ACHN (cell line): ENCODE measurements around the gene TRAP1.
"Not testable (repeated sequence)": the region's sequence is repeated elsewhere in the genome, so short reads cannot be mapped to it uniquely, and the experiment has no call there.

ENCODE experiments used
- DNase-seq: peaks from one replicate; pipeline ENCODE4 v3.0.0-alpha.2; 2015
- in situ Hi-C: cut with HindIII; loops from 2 replicates; pipeline ENCODE4 v1.10.0; 2017; ENCODE audit warnings: low sequenced_read_pairs, low pct_ligation_motif_present, low pct_unique_long_range_greater_than_20kb

Gene TRAP1

DNA sequence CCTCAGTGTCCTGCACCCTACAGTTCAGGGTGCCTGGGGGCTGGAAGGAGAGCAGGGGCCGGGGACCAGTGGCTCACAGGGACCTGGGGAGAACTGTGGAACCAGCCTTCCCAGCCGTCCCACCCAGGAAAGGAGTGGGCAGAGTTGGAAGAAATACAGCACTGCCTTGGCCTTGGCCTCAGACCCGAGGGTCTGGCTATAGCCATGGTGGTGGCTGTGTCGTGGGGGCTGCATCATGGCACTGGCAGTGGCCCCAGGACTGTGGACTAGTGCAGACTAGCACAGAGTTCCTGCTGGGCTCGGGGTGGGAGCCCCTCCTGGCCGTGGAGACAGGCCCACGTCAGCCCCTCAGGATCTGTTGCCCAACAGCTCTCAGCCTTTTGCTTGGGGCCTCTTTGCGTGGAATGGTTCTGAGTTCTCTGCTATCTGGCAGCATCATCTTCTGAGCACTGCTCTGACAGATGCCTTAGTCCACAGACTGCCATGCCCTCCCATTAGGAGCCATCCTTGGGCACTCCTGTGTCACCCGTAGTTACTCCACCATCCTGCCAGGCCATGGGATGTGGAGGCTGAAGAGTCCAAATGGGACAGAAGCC is 75.4 kb downstream of the TRAP1 start:
- in situ Hi-C loops: no loop called here

DNA sequence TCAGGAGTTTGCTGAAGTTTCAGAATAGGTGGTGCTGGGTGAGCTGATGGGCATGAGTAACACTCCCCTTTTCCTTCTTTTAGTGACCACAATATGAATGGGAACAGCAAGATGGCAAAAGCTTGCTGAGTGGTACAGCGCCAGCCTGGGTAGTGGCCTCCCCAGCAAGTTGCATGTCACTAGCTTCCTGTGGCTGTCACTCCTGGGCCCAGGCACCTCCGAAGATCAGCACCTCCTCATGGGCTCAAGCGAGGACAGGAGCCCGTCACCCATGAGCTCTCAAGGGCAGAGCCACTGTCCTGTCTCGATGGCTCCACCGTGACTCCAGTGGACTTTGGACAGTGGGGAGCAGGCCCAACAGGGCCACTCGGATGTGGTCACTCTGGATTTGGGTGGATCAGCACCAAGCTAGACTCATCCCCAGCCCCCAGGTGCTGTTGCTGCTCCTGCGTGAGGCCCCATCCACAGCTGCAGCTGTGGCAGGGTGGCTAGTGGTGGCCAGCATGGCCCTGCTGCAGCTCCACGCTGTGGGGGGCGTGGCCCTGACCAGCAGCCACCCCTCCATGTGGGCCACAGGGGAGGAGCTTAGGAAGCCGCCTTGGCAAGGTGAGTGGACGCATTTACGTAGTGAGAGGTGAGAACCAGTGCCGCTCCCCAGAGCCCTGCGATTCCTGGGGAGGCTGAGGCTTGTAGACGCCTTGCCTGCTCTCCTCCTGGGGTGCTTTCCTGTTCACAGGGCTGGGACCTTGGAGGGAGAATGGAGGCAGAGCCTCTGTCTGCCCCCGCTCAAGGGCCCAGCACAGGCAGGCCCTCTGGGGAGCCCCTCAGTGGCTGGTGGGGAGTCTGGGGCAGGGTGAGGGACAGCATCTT is 76.5 kb downstream of the TRAP1 start:
- DNase-seq: no peak
- in situ Hi-C loops: no loop called here

More for the DNA sequence above, 75.4 kb downstream of the TRAP1 start:
- no peak for DNase-seq

DNA sequence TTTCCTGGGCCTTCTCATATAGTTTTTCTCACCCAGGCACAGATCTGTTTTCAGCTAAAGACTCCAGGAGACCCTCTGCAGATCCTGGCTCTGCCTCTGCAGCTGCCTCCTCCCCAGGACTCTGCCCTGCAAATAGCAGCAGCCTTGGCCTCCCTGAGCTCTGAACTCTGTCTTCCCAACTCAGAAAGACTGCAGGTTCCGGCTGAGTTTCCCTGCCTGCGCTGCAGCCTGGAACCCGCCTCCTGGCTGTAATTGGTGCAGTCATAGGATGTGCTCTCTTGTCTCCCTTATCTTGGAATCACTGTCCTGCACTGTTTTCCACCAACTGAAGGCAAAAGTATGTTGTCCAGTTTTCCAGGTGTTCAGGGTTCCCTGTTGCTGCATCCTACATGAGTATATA is 77.1 kb downstream of the TRAP1 start:
- DNase-seq: no peak
- in situ Hi-C loops: no loop called here

DNA sequence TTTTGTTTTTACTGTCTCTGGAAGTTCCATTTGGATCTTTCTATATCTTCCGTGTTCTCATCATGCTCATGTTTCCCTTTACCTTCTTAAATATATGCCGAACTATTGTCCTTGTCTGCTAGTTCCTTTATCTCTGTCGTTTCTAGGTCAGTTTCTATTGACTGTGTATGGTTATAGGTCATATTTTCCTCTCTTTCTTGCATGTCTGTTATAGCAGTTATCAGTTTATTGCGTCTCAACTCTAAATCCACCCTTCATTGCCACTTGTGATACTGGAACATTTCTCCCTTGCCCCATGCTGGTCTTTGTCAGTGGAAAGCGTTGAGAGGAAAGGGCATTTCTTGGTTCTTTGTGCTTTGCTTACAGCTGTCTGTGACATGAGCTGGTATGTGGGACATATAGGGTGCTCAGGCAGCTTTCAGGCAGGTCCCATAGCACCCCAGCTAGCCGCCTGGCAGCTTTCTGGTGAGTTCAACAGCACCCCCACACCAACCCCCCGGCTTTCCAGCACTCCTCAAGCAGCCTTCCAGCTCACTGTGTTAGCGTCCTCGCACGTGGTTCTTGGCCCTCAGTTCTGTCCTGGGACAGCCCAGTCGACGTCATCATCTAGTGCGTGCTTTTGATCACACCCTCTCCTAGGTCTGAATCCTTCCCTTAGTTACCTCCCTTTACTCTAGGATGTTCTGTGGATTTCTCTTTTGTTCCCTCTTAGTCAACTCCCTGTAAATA is 78.2 kb downstream of the TRAP1 start:
- in situ Hi-C loops: no loop called here
- DNase-seq: no peak

DNA sequence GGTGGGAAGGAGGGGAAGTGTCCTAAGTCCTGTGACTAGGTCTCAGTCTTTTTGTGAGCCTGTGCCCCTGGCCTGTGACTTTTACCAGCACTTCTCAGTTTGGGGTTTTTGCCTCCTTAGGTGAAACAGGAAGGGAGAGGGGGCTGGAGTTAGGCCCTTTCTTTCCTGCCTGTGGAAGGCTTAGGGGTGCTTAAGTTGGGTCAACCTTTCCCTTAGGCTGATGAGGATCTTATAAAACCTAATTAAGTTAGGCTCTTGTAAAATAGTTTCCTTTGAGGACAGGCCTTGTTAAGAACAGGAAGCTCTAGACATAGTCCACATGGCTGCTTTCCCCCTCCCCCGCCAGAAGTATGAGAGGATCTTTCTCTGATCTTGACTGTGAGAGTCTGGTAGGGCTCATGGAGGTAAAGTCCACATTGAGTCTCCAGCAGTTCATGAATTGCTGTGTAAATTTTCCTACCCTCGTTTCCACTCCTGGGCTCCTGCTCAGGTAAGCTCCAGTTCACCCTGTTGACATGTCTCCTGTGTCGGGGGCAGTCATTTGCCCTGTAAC is 79.9 kb downstream of the TRAP1 start:
- DNase-seq: no peak
- in situ Hi-C loops: no loop called here

DNA sequence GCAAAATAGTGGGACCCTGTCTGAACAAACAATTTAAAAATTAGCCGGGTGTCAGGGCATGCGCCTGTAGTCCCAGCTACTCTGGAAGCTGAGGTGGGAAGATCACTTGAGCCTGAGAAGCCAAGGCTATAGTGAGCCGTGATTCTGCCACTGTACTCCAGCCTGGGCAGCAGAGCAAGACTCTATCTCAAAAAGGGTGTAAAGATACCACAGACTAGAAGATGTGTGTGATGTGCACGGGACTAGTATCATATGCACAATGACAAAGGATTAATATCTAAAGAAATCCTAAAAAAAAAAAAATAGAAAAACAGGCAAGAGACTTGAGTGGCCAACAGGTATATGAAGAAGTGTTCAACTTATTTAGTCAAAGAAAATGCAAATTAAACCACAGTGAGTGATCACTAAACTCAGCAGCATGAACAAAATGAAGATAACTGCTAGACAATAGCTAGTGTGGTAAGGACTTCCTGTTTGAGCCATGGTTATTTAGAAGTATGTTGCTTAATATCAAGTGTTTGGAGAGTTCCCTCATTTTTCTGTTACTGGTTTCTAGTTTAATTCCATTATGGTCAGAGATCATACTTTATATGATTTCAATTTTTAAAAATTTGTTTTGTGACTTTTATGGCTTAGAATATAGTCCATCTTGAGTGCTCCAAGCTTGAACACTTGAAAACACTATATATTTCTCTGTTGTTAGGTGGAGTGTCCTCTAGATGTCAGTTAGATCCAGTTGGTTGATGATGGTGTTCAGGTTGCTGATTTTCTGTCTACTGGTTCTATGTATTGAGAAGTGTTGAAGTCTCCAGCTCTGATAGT is 91.2 kb downstream of the TRAP1 start:
- no peak for DNase-seq
- in situ Hi-C loops: no loop called here

DNA sequence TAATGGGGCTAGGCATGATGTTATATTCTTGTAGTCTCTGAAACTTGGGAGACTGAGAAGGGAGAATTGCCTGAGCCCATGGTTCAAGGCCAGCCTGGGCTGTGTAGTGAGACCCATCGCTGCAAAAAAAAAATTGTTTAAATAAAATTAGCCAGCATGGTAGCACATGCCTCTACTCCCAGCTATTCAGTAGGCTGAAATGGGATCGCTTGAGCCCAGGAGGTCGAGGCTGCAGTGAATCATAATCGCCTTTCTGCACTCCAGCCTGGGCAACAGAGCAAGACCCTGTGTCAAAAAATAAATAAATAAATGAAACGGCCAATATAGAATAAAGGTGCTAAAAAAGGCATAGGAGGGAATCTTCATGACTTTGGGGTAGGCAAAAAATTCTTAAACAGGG is 92.0 kb downstream of the TRAP1 start:
- DNase-seq: no peak
- in situ Hi-C loops: no loop called here

DNA sequence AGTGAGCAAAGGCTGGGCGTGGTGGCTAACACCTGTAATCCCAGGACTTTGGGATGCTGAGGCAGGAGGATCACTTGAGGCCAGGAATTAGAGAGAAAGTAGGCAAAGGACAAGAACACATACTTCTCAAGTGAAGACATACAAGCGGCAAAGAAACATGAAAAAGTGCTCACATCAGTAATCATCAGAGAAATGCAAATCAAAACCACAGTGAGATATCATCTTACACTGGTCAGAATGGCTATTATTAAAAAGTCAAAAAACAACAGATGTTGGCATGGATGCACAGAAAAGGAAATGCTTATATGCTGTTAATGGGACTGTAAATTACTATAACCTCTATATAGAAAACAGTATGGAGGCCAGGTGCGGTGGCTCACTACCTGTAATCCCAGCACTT is 93.7 kb downstream of the TRAP1 start:
- no peak for DNase-seq
- in situ Hi-C loops: loop anchor here (25.0 kb wide), 1 partner anchor 111 kb away; the partner anchor contains the start of gene CLUAP1

DNA sequence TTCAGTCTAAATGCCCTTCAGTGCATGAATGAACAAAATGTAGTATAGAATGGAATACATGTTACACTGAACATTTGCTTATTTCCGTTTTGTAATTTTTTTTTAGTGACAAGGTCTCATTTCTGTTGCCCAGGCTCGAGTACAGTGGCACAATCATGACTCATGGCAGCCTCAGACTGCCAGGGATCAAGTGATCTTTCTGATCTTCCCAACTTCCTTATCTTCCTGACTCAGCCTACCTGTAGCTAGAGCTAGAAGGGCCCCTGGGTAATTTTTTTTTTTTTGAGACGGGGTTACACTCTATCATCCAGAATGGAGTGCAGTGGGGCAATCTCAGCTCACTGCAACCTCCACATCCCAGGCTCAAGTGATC is 98.6 kb downstream of the TRAP1 start:
- DNase-seq: no peak
- in situ Hi-C loops: loop anchor here (25.0 kb wide), 1 partner anchor 106 kb away; the partner anchor contains the start of gene CLUAP1

DNA sequence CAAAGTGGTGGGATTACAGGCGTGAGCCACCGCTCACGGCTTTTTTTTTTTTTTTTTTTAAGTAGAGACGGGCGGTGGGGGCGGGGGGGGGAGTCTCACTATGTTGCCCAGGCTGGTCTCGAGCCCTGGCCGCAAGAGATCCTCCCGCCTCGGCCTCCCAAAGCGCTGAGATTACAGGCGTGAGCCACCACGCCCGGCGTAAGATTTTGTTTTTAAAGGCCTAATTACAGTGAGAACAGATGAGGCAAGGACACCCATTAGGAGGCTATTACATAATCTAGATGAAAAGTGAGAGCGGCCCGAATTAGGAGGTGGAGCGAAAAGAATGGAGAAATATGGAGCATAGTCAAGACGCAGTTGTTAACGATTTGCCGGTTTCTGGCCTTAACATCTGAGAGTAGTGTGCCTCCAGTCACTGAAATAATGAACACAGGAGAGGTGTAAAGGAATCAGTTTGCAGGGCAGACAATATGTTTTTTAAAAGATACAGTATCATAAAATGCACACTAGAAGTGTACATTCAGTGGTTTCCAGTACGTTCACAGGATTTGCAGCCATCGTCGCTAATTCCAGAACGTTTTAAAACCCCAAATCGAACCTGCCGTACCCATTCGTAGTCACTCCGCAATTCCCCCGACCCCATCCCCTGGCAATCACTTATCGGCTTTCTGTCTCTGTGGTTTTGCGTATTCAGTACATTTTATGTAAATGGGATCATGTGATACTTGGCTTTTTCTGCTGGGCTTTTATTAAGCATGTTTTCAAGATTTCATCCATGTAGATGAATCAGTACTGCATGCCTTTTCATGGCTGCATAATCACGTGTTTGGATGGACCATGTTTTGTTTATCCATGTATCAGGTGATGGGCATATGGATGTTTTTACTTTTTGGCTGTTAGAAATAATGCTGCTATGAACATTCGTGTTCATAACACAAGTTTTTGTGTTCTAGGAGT is 104.5 kb downstream of the TRAP1 start:
- in situ Hi-C loops: loop anchor here (25.0 kb wide), 1 partner anchor 100 kb away; the partner anchor contains the start of gene CLUAP1
- no peak for DNase-seq

DNA sequence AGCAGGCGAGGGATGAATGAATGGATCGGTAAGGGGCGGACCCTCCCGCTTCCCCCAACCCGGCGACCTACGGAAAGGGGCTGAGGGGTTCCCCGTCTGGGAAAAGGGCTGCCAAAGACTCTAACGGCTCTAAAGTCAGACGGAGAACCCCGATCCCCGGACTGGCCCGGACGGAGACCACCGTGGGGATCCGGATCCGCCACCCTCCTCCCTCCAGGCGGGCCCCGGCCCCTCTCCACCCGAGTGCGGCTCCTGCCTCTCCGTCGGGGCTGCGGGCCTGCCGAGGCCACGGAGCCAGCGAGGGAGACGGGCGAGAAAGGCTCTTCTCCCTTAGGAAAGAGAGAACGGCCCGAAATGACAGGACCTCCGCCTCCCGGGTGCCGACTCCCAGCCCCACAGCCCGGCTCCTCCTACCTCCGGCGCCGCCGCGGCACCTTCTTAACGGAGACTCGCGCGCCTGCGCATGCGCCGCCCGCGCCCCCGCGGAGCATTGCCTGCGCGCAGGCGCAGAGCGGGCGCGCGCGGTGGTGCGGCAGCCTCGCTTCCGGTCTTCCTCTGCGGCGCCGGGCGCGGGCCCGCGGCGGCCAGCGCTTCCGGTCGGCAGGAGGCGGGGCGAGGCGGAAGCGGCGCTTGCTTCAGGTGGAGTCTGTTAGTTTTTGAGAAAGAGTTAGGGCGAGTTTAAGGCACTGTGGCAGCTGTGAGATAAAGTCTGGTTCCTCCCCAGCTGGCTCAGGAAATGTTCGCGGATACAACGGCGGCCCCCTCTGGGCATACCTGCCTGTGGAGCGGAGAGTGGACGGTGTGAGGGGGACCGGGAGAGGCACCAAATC is 106.0 kb downstream of the TRAP1 start, which contains the start of gene SLX4:
TSS of gene SLX4 (minus strand) at position 461 of the 830 bp plus-strand sequence. CDS start 2,642 bp downstream, outside the sequence.
- in situ Hi-C loops: loop anchor here (25.0 kb wide), 1 partner anchor 99 kb away; the partner anchor contains the start of gene CLUAP1
- peak; percentile 96 for DNase-seq

DNA sequence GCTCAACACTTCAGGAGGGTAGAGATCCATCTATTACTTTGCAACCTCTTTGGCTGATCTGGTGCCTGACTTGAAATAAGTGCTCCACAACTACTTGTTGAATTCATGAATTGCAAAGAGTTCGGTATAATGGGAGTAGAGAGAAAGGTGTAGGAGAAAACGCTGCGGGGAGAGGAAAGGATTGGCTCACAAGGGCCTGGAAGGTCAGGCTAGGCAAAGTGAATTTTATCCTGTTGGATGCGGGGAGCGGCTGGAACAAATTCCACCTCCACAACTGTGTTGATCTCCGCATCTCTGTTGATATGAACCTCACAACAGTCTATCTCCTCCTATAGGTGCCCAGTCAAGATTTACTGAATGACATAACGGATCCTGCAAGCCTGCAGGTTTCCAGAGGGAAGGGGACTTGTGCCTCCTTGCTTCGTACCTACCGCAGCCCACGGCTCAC is 106.6 kb downstream of the TRAP1 start:
- peak; percentile 22 for DNase-seq
- in situ Hi-C loops: loop anchor here (25.0 kb wide), 1 partner anchor 98 kb away; the partner anchor contains the start of gene CLUAP1

DNA sequence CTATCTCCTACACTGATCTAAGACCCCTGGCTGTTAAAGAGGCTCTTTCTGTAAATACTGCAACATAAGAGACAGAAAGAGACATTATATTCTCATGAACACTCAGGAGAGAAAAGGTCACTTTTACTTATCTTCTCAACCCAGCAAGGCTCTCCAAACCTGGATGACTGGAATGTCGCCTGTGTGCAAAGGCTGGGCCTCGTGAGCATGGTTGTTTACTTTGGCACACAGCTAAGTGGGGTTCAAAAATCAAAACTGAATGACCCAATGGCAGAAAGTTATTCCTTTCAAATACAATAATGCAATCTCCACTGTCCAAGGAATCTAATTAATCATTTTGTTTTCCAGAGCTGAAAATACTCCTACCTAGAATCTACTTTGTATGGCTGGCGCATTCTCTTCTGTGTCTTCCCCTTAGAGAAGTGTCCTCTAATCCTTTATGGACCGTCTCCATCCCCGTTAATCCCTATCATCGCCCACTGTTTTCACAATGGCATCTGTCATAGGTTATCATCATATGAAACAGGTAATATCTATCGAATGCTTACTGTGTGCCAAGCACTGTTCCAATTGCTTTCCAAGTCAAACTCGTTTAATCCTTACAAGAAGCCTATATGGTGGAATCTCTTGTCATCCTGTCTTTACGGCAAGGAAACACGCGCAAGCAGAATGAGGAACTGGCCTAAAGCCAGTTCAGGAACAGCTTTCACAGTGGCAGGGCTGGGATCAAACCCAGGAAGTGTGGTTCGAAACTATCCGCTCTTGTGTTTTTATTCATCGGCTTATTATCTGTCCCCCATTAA is 107.2 kb downstream of the TRAP1 start:
- DNase-seq: no peak
- in situ Hi-C loops: loop anchor here (25.0 kb wide), 1 partner anchor 98 kb away; the partner anchor contains the start of gene CLUAP1

DNA sequence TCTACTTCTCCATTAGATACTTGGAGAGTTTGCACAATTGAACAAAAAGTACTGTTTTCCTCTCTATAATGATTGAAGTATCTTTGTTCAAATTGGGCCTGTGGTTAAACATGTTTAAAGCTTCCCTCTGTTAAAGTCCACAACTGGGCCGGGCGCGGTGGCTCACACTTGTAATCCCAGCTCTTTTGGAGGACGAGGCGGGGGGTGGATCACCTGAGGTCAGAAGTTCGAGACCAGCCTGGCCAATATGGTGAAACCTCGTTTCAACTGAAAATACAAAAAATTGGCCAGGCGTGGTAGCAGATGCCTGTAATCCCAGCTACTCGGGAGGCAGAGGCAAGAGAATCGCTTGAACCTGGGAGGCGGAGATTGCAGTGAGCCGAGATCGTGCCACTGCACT is 108.3 kb downstream of the TRAP1 start:
- not testable (repeated sequence) for DNase-seq
- in situ Hi-C loops: loop anchor here (25.0 kb wide), 1 partner anchor 97 kb away; the partner anchor contains the start of gene CLUAP1

DNA sequence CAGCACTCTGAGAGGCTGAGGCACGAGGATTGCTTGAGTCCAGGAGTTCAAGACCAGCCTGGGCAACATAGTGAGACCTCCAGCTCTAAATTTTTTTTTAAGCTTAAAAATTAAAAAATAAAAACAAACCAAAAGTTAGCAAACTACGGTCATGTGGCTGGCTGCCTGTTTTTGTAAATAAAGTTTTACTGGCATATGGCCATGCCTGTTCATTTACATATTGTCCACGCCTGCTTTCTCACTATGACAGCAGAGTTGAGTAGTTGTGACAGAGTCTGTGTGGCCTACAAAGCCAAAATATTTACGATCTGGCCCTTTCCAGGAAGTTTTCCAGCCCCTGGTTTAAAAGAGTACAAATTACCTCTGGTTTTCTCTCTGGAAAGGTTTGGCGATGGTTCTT is 109.3 kb downstream of the TRAP1 start:
- no peak for DNase-seq
- in situ Hi-C loops: loop anchor here (25.0 kb wide), 1 partner anchor 96 kb away; the partner anchor contains the start of gene CLUAP1
